Ectodermal cell (in vitro differentiated cells): ENCODE data around the gene CMSS1.

Experiments used
- H3K27ac ChIP-seq: 2 replicates; pipeline ENCODE4 v1.7.0; 2013; ENCODE audit warnings: mild to moderate bottlenecking, low read depth, low read length; ENCODE audit not compliant: insufficient read depth, poor library complexity, severe bottlenecking
- H3K27me3 ChIP-seq: 2 replicates; pipeline ENCODE4 v1.7.0; 2013; ENCODE audit warnings: mild to moderate bottlenecking, low read length; ENCODE audit not compliant: insufficient read depth, control insufficient read depth, poor library complexity, severe bottlenecking
- H3K36me3 ChIP-seq: one replicate; pipeline ENCODE4 v1.7.0; 2013; ENCODE audit warnings: low read length; ENCODE audit not compliant: control insufficient read depth, insufficient read depth
- H3K4me1 ChIP-seq: one replicate; pipeline ENCODE4 v1.7.0; 2013; ENCODE audit warnings: low read length; ENCODE audit not compliant: control insufficient read depth, insufficient read depth
- H3K4me3 ChIP-seq: 2 replicates; pipeline ENCODE4 v1.7.0; 2013; ENCODE audit warnings: low read depth, low read length, control low read depth; ENCODE audit not compliant: insufficient read depth
- H3K9me3 ChIP-seq: 2 replicates; pipeline ENCODE4 v1.7.0; 2013; ENCODE audit warnings: mild to moderate bottlenecking, low read length, moderate library complexity; ENCODE audit not compliant: control insufficient read depth
- WGBS, 2 experiments: methylation state at CpG; one replicate each; pipeline ENCODE4 v1.1.7; 2013; ENCODE audit warnings: missing lambda C conversion rate in 2 of 2; 5-methylcytosine and 5-hydroxymethylcytosine counted together

CMSS1 gene

GRCh38 chr3:100099621-100100020 lies 282.0 kb downstream of the CMSS1 start:
- no peak overlapping the region for H3K27ac ChIP-seq

GRCh38 chr3:100100425-100100824 lies 282.8 kb downstream of the CMSS1 start:
- peaks cover 5% of the 10 kb centered on the region for H3K4me1 ChIP-seq
- no peaks in the 10 kb centered on the region for H3K36me3 ChIP-seq
- WGBS, 2 experiments, result 97% methylated on average over 2 of the region's 2 CpGs
- no peak overlapping the region for H3K4me3 ChIP-seq
- H3K27ac ChIP-seq, result no peak overlapping the region
- no peaks in the 10 kb centered on the region for H3K9me3 ChIP-seq
- H3K27me3 ChIP-seq, result no peaks in the 10 kb centered on the region

More at GRCh38 chr3:100099621-100100020, 282.0 kb downstream of the CMSS1 start:
- no peaks in the 10 kb centered on the region for H3K36me3 ChIP-seq
- H3K27me3 ChIP-seq, result no peaks in the 10 kb centered on the region
- H3K4me1 ChIP-seq, result peaks cover 5% of the 10 kb centered on the region
- WGBS, 2 experiments, result 98 to 100% methylated on average over 2 of the region's 2 CpGs
- H3K4me3 ChIP-seq, result no peak overlapping the region
- no peaks in the 10 kb centered on the region for H3K9me3 ChIP-seq

GRCh38 chr3:100102757-100103156 lies 285.1 kb downstream of the CMSS1 start:
- Histone ChIP-seq H3K9me3 (no peaks in the 10 kb centered on the region), H3K27me3 (no peaks in the 10 kb centered on the region), H3K4me3 (no peak overlapping the region), H3K27ac (peak overlapping the region; percentile 10), H3K4me1 (peaks cover 5% of the 10 kb centered on the region), H3K36me3 (no peaks in the 10 kb centered on the region)
- 78 to 100% methylated on average over 1 of the region's 1 CpG for WGBS, 2 experiments

- Histone ChIP-seq H3K9me3 (no peaks in the 10 kb centered on the region), H3K27me3 (no peaks in the 10 kb centered on the region), H3K4me1 (peaks cover 5% of the 10 kb centered on the region), H3K36me3 (no peaks in the 10 kb centered on the region), H3K27ac (no peak overlapping the region), H3K4me3 (no peak overlapping the region)
- WGBS, 2 experiments, result 93 to 94% methylated on average over 4 of the region's 4 CpGs
Observed at GRCh38 chr3:100103558-100104441, 286.1 kb downstream of the CMSS1 start.

GRCh38 chr3:100104442-100104798 lies 286.8 kb downstream of the CMSS1 start:
- no peaks in the 10 kb centered on the region for H3K36me3 ChIP-seq
- peaks cover 5% of the 10 kb centered on the region for H3K4me1 ChIP-seq
- no peaks in the 10 kb centered on the region for H3K27me3 ChIP-seq
- H3K9me3 ChIP-seq, result no peaks in the 10 kb centered on the region
- 93% methylated on average over 2 of the region's 2 CpGs for WGBS, 2 experiments
- no peak overlapping the region for H3K4me3 ChIP-seq
- no peak overlapping the region for H3K27ac ChIP-seq

- Histone ChIP-seq H3K4me3 (no peak overlapping the region), H3K4me1 (peaks cover 5% of the 10 kb centered on the region), H3K27ac (no peak overlapping the region), H3K27me3 (no peaks in the 10 kb centered on the region), H3K36me3 (no peaks in the 10 kb centered on the region), H3K9me3 (no peaks in the 10 kb centered on the region)
Observed at GRCh38 chr3:100104817-100105413, 287.3 kb downstream of the CMSS1 start.

GRCh38 chr3:100105501-100105900 lies 287.8 kb downstream of the CMSS1 start:
- Histone ChIP-seq H3K4me3 (no peak overlapping the region), H3K4me1 (peaks cover 5% of the 10 kb centered on the region), H3K27me3 (no peaks in the 10 kb centered on the region), H3K9me3 (no peaks in the 10 kb centered on the region), H3K36me3 (no peaks in the 10 kb centered on the region), H3K27ac (no peak overlapping the region)
- WGBS, 2 experiments, result 86% methylated on average over 1 of the region's 1 CpG; no CpG with 5 or more reads in 1 of the 2 experiments

- Histone ChIP-seq H3K4me3 (no peak overlapping the region), H3K36me3 (no peaks in the 10 kb centered on the region), H3K4me1 (peaks cover 5% of the 10 kb centered on the region), H3K27ac (no peak overlapping the region), H3K9me3 (no peaks in the 10 kb centered on the region), H3K27me3 (no peaks in the 10 kb centered on the region)
Observed at GRCh38 chr3:100106094-100106493, 288.4 kb downstream of the CMSS1 start.

GRCh38 chr3:100106531-100107141 lies 289.0 kb downstream of the CMSS1 start:
- peaks cover 5% of the 10 kb centered on the region for H3K4me1 ChIP-seq
- no peaks in the 10 kb centered on the region for H3K27me3 ChIP-seq
- no peak overlapping the region for H3K4me3 ChIP-seq
- no peaks in the 10 kb centered on the region for H3K9me3 ChIP-seq
- no peak overlapping the region for H3K27ac ChIP-seq
- H3K36me3 ChIP-seq, result no peaks in the 10 kb centered on the region

GRCh38 chr3:100107221-100107814 lies 289.7 kb downstream of the CMSS1 start:
- H3K36me3 ChIP-seq, result no peaks in the 10 kb centered on the region
- WGBS, 2 experiments, result 87 to 97% methylated on average over 3 of the region's 4 CpGs
- H3K9me3 ChIP-seq, result no peaks in the 10 kb centered on the region
- no peak overlapping the region for H3K27ac ChIP-seq
- peaks cover 5% of the 10 kb centered on the region for H3K4me1 ChIP-seq
- H3K27me3 ChIP-seq, result no peaks in the 10 kb centered on the region
- H3K4me3 ChIP-seq, result no peak overlapping the region
